ENCODE data around the gene HS3ST4.

HS3ST4 gene

GRCh38 chr16:25691519-25692091 is at the start of gene HS3ST4:
HS3ST4 (plus strand) TSS chr16:25691959.
- Mint-ChIP-seq H3K9me3 (no peaks in the 10 kb centered on the region), H3K27me3 (peaks cover 69% of the 10 kb centered on the region), H3K4me3 (no peak within 1 kb of the TSS), H3K27ac (no peak within 1 kb of the TSS), H3K4me1 (peaks cover 5% of the 10 kb centered on the region), H3K36me3 (ENCODE audit: low read depth) (no peaks in the 10 kb centered on the region)
- DNase-seq (no peak), ATAC-seq (no peak)

- no peaks in the 10 kb centered on the region for H3K36me3 Mint-ChIP-seq (ENCODE audit: low read depth)
- ATAC-seq = no peak
- no peak overlapping the region for H3K27ac Mint-ChIP-seq
- DNase-seq = no peak
- H3K27me3 Mint-ChIP-seq = peaks cover 3% of the 10 kb centered on the region
- H3K4me3 Mint-ChIP-seq = no peak overlapping the region
- no peaks in the 10 kb centered on the region for H3K4me1 Mint-ChIP-seq
- peaks cover 19% of the 10 kb centered on the region for H3K9me3 Mint-ChIP-seq
Observed at GRCh38 chr16:25643633-25644032, 48.1 kb upstream of the HS3ST4 start.

- DNase-seq (no peak), ATAC-seq (no peak)
- H3K4me1 Mint-ChIP-seq = no peaks in the 10 kb centered on the region
- H3K27me3 Mint-ChIP-seq = peaks cover 16% of the 10 kb centered on the region
- H3K36me3 Mint-ChIP-seq (ENCODE audit: low read depth) = no peaks in the 10 kb centered on the region
- H3K9me3 Mint-ChIP-seq = no peaks in the 10 kb centered on the region
- no peak overlapping the region for H3K4me3 Mint-ChIP-seq
- H3K27ac Mint-ChIP-seq = no peak overlapping the region
Observed at GRCh38 chr16:25656639-25657038, 35.1 kb upstream of the HS3ST4 start.

- no peak overlapping the region for H3K27ac Mint-ChIP-seq
- ATAC-seq (no peak), DNase-seq (no peak)
- H3K27me3 Mint-ChIP-seq = peaks cover 18% of the 10 kb centered on the region
- H3K36me3 Mint-ChIP-seq (ENCODE audit: low read depth) = no peaks in the 10 kb centered on the region
- no peaks in the 10 kb centered on the region for H3K4me1 Mint-ChIP-seq
- no peak overlapping the region for H3K4me3 Mint-ChIP-seq
- H3K9me3 Mint-ChIP-seq = no peaks in the 10 kb centered on the region
Observed at GRCh38 chr16:25676820-25677219, 14.9 kb upstream of the HS3ST4 start.

GRCh38 chr16:25679511-25679910 is 12.2 kb upstream of the HS3ST4 start:
- no peaks in the 10 kb centered on the region for H3K4me1 Mint-ChIP-seq
- peaks cover 7% of the 10 kb centered on the region for H3K27me3 Mint-ChIP-seq
- no peak overlapping the region for H3K27ac Mint-ChIP-seq
- ATAC-seq (no peak), DNase-seq (no peak)
- no peaks in the 10 kb centered on the region for H3K9me3 Mint-ChIP-seq
- H3K4me3 Mint-ChIP-seq = no peak overlapping the region
- H3K36me3 Mint-ChIP-seq (ENCODE audit: low read depth) = no peaks in the 10 kb centered on the region

GRCh38 chr16:25689137-25689836 is 2.5 kb upstream of the HS3ST4 start:
- DNase-seq = no peak
- Mint-ChIP-seq H3K4me1 (peaks cover 5% of the 10 kb centered on the region), H3K9me3 (no peaks in the 10 kb centered on the region), H3K36me3 (ENCODE audit: low read depth) (no peaks in the 10 kb centered on the region), H3K27me3 (peaks cover 53% of the 10 kb centered on the region), H3K4me3 (no peak overlapping the region), H3K27ac (no peak overlapping the region)
- no peak for ATAC-seq

- ATAC-seq (no peak), DNase-seq (no peak)
- Mint-ChIP-seq H3K27ac (no peak overlapping the region), H3K27me3 (peaks cover 66% of the 10 kb centered on the region), H3K4me1 (peaks cover 5% of the 10 kb centered on the region), H3K9me3 (no peaks in the 10 kb centered on the region), H3K36me3 (ENCODE audit: low read depth) (no peaks in the 10 kb centered on the region), H3K4me3 (no peak overlapping the region)
Observed at GRCh38 chr16:25690552-25691143, 1.1 kb upstream of the HS3ST4 start.

- DNase-seq (no peak), ATAC-seq (no peak)
- peaks cover 5% of the 10 kb centered on the region for H3K4me1 Mint-ChIP-seq
- H3K9me3 Mint-ChIP-seq = no peaks in the 10 kb centered on the region
- peaks cover 62% of the 10 kb centered on the region for H3K27me3 Mint-ChIP-seq
- no peak overlapping the region for H3K27ac Mint-ChIP-seq
- H3K36me3 Mint-ChIP-seq (ENCODE audit: low read depth) = no peaks in the 10 kb centered on the region
- H3K4me3 Mint-ChIP-seq = no peak overlapping the region
Observed at GRCh38 chr16:25692351-25692741, 587 bp downstream of the HS3ST4 start.

GRCh38 chr16:25692742-25693508 is 1.2 kb downstream of the HS3ST4 start:
- DNase-seq (no peak), ATAC-seq (no peak)
- H3K27me3 Mint-ChIP-seq = peaks cover 67% of the 10 kb centered on the region
- H3K36me3 Mint-ChIP-seq (ENCODE audit: low read depth) = no peaks in the 10 kb centered on the region
- H3K27ac Mint-ChIP-seq = no peak overlapping the region
- H3K4me1 Mint-ChIP-seq = peaks cover 5% of the 10 kb centered on the region
- H3K4me3 Mint-ChIP-seq = no peak overlapping the region
- no peaks in the 10 kb centered on the region for H3K9me3 Mint-ChIP-seq

GRCh38 chr16:25693631-25694030 is 1.9 kb downstream of the HS3ST4 start:
- H3K4me1 Mint-ChIP-seq = peaks cover 5% of the 10 kb centered on the region
- no peaks in the 10 kb centered on the region for H3K36me3 Mint-ChIP-seq (ENCODE audit: low read depth)
- ATAC-seq (no peak), DNase-seq (no peak)
- H3K4me3 Mint-ChIP-seq = no peak overlapping the region
- H3K27ac Mint-ChIP-seq = no peak overlapping the region
- H3K27me3 Mint-ChIP-seq = peaks cover 69% of the 10 kb centered on the region
- H3K9me3 Mint-ChIP-seq = no peaks in the 10 kb centered on the region

GRCh38 chr16:25699069-25699468 is 7.3 kb downstream of the HS3ST4 start:
- Mint-ChIP-seq H3K9me3 (no peaks in the 10 kb centered on the region), H3K4me1 (no peaks in the 10 kb centered on the region), H3K36me3 (ENCODE audit: low read depth) (no peaks in the 10 kb centered on the region), H3K27ac (no peak overlapping the region), H3K4me3 (no peak overlapping the region), H3K27me3 (peaks cover 35% of the 10 kb centered on the region)
- ATAC-seq (no peak), DNase-seq (no peak)

GRCh38 chr16:25700547-25700946 is 8.8 kb downstream of the HS3ST4 start:
- no peak for ATAC-seq
- no peaks in the 10 kb centered on the region for H3K36me3 Mint-ChIP-seq (ENCODE audit: low read depth)

GRCh38 chr16:25707553-25707952 is 15.8 kb downstream of the HS3ST4 start:
- Mint-ChIP-seq H3K27ac (no peak overlapping the region), H3K9me3 (no peaks in the 10 kb centered on the region), H3K36me3 (ENCODE audit: low read depth) (no peaks in the 10 kb centered on the region), H3K4me1 (no peaks in the 10 kb centered on the region), H3K4me3 (no peak overlapping the region), H3K27me3 (peaks cover 17% of the 10 kb centered on the region)
- DNase-seq (no peak), ATAC-seq (no peak)

More at GRCh38 chr16:25700547-25700946, 8.8 kb downstream of the HS3ST4 start:
- Mint-ChIP-seq H3K27ac (no peak overlapping the region), H3K27me3 (peaks cover 20% of the 10 kb centered on the region), H3K9me3 (no peaks in the 10 kb centered on the region), H3K4me3 (no peak overlapping the region), H3K4me1 (no peaks in the 10 kb centered on the region)
- DNase-seq = no peak

GRCh38 chr16:25707982-25708583 is 16.3 kb downstream of the HS3ST4 start:
- peak; percentile 15 for DNase-seq
- Mint-ChIP-seq H3K36me3 (ENCODE audit: low read depth) (no peaks in the 10 kb centered on the region), H3K4me1 (no peaks in the 10 kb centered on the region), H3K27me3 (peaks cover 17% of the 10 kb centered on the region), H3K27ac (no peak overlapping the region), H3K4me3 (no peak overlapping the region), H3K9me3 (no peaks in the 10 kb centered on the region)
- no peak for ATAC-seq
